Measurements from ENCODE around the gene TAF10.

TAF10 gene

GRCh38 chr11:6567371-6567745 is 44.7 kb downstream of the TAF10 start:
- in situ Hi-C loops (cut with HindIII; ENCODE audit: low sequenced_read_pairs): no loop called here
- DNase-seq (ENCODE audit: low read depth, low spot score): no peak
- TF ChIP-seq CTCF (IDR thresholded peaks at IDR 0.05; ENCODE audit: low read depth, low read length): no peak
- H3K4me3 ChIP-seq (ENCODE audit: low read depth, low read length): no peak overlapping the region

GRCh38 chr11:6566704-6567370 is 45.2 kb downstream of the TAF10 start:
- DNase-seq (ENCODE audit: low read depth, low spot score): no peak
- no peak overlapping the region for H3K4me3 ChIP-seq (ENCODE audit: low read depth, low read length)
- no peak for TF ChIP-seq CTCF (IDR thresholded peaks at IDR 0.05; ENCODE audit: low read depth, low read length)
- in situ Hi-C loops (cut with HindIII; ENCODE audit: low sequenced_read_pairs): no loop called here

- no peak for DNase-seq (ENCODE audit: low read depth, low spot score)
- TF ChIP-seq CTCF (IDR thresholded peaks at IDR 0.05; ENCODE audit: low read depth, low read length): no peak
- no peak overlapping the region for H3K4me3 ChIP-seq (ENCODE audit: low read depth, low read length)
- in situ Hi-C loops (cut with HindIII; ENCODE audit: low sequenced_read_pairs): no loop called here
These were observed 45.9 kb downstream of the TAF10 start for GRCh38 chr11:6565988-6566703.

GRCh38 chr11:6565325-6565724 is 46.7 kb downstream of the TAF10 start:
- DNase-seq (ENCODE audit: low read depth, low spot score): no peak
- in situ Hi-C loops (cut with HindIII; ENCODE audit: low sequenced_read_pairs): no loop called here
- H3K4me3 ChIP-seq (ENCODE audit: low read depth, low read length): no peak overlapping the region
- no peak for TF ChIP-seq CTCF (IDR thresholded peaks at IDR 0.05; ENCODE audit: low read depth, low read length)

GRCh38 chr11:6563667-6564066 is 48.3 kb downstream of the TAF10 start:
- in situ Hi-C loops (cut with HindIII; ENCODE audit: low sequenced_read_pairs): no loop called here
- TF ChIP-seq CTCF (IDR thresholded peaks at IDR 0.05; ENCODE audit: low read depth, low read length): no peak
- H3K4me3 ChIP-seq (ENCODE audit: low read depth, low read length): no peak overlapping the region
- no peak for DNase-seq (ENCODE audit: low read depth, low spot score)

GRCh38 chr11:6563121-6563619 is 48.8 kb downstream of the TAF10 start:
- no peak for TF ChIP-seq CTCF (IDR thresholded peaks at IDR 0.05; ENCODE audit: low read depth, low read length)
- DNase-seq (ENCODE audit: low read depth, low spot score): no peak
- no peak overlapping the region for H3K4me3 ChIP-seq (ENCODE audit: low read depth, low read length)
- in situ Hi-C loops (cut with HindIII; ENCODE audit: low sequenced_read_pairs): no loop called here

All from astrocyte of the spinal cord (primary cell).